Esophagus squamous epithelium (tissue), 5 donors: ENCODE results near the gene SAP30. TPM values are rescaled to one million over a fixed set of nuclear protein-coding genes. Genes with fewer than 3 reads are reported as not detected.
A peak's percentile ranks its signal among the peaks of the same experiment; 100 is the strongest.

Experiments
- DNase-seq: peaks from one replicate; lab custom pipeline; 2025; lab: John Stamatoyannopoulos, UW
- H3K27ac ChIP-seq, 4 donors: fragments of 200-600 bp; sonication (generic); one replicate each; pipeline ENCODE4 v1.5.1; 2016 to 2019; ENCODE audit warnings: mild to moderate bottlenecking in 1 of 4
- H3K27me3 ChIP-seq, 4 donors: fragments of 200-600 bp; sonication (generic); 1 replicate in 3 of 4; 2 replicates in 1 of 4; pipeline versions ENCODE4 v1.5.1 to v1.6.0; 2017 to 2021; ENCODE audit warnings: antibody characterized with exemption in 1 of 4
- H3K36me3 ChIP-seq, 3 donors: fragments of 200-600 bp; sonication (generic); one replicate each; pipeline ENCODE4 v1.5.1; 2016 to 2019
- H3K4me1 ChIP-seq, 3 donors: fragments of 200-600 bp; sonication (generic); one replicate each; pipeline ENCODE4 v1.5.1; 2017 to 2019
- H3K4me3 ChIP-seq, 4 donors: fragments of 200-600 bp; sonication (generic); 1 replicate in 3 of 4; 2 replicates in 1 of 4; pipeline ENCODE4 v1.5.1; 2016 to 2019; ENCODE audit warnings: mild to moderate bottlenecking in 2 of 4, moderate library complexity in 1 of 4
- H3K9me3 ChIP-seq, 3 donors: fragments of 200-600 bp; sonication (generic); one replicate each; pipeline ENCODE4 v1.5.1; 2016 to 2019
- CTCF ChIP-seq, 6 experiments: fragments of 450-650 bp in 4 of 6; fragments of 200-600 bp in 2 of 6; sonication (generic) in 2 of 6; IDR thresholded peaks; one replicate each; pipeline ENCODE4 v1.5.1; 2016 to 2019; ENCODE audit warnings: antibody characterized with exemption in 6 of 6, mild to moderate bottlenecking in 4 of 6, moderate library complexity in 4 of 6
- POLR2A ChIP-seq, 4 donors: fragments of 450-650 bp; IDR thresholded peaks; one replicate each; pipeline ENCODE4 v1.6.1; 2017; ENCODE audit warnings: antibody characterized with exemption in 4 of 4, mild to moderate bottlenecking in 4 of 4, moderate library complexity in 3 of 4
- WGBS, 2 donors: methylation state at CpG; one replicate each; pipeline ENCODE4 v1.1.5; 2018; 5-methylcytosine and 5-hydroxymethylcytosine counted together
- intact Hi-C: fragments of 100-400 bp; cut with DNase I; formaldehyde crosslinking; loops from one replicate; pipeline ENCODE4 v1.15.0; 2022
- total RNA-seq, 4 donors: library from RNA; depleted of rRNA; stranded (reverse); fragments of >200 nt; gene quantifications; one replicate each; pipeline ENCODE4 v1.1.0, GENCODE V29; 2016
- donor health status: DM: yes; HTN: yes; CAD: no.

SAP30 gene
- total RNA-seq, 4 donors from 2014 or later: 10.3 to 18.5 (median 13.2) TPM

- no peaks in the 10 kb centered on the region for H3K9me3 ChIP-seq
- H3K27ac ChIP-seq: peak overlapping the region in 2 of 4 donors; percentile 37 to 96
- DNase-seq: no peak
- TF ChIP-seq POLR2A (IDR thresholded peaks at IDR 0.05) (no peak), CTCF (IDR thresholded peaks at IDR 0.05) (no peak)
- peaks cover 0 to 41% (median 14%) of the 10 kb centered on the region in 3 donors for H3K4me1 ChIP-seq
- H3K4me3 ChIP-seq: peak overlapping the region in 2 of 4 donors; percentile 0 to 83
- no peaks in the 10 kb centered on the region for H3K36me3 ChIP-seq
- intact Hi-C loops: loop anchor here (5.0 kb wide), 1 partner anchor 35 kb away; the partner anchor contains the start of gene HMGB2
- H3K27me3 ChIP-seq: no peaks in the 10 kb centered on the region
Measured at GRCh38 chr4:173367285-173367684, 3.5 kb upstream of the SAP30 start.

- Histone ChIP-seq H3K27me3 (no peaks in the 10 kb centered on the region), H3K4me1 (peaks cover 3 to 47% (median 15%) of the 10 kb centered on the region in 3 donors), H3K36me3 (no peaks in the 10 kb centered on the region), H3K9me3 (no peaks in the 10 kb centered on the region), H3K4me3 (peak overlapping the region in 2 of 4 donors; percentile 0 to 83), H3K27ac (peak overlapping the region in 3 of 4 donors; percentile 19 to 96 (median 37))
- no peak for DNase-seq
- TF ChIP-seq CTCF (IDR thresholded peaks at IDR 0.05): no peak
- no peak for TF ChIP-seq POLR2A (IDR thresholded peaks at IDR 0.05)
- 31% methylated on average over 4 of the region's 4 CpGs for WGBS, 2 donors
- intact Hi-C loops: loop anchor here (5.0 kb wide), 1 partner anchor 36 kb away; the partner anchor contains the start of gene HMGB2
Measured at GRCh38 chr4:173367946-173368345, 2.8 kb upstream of the SAP30 start.

- peaks cover 3 to 67% (median 17%) of the 10 kb centered on the region in 3 donors for H3K4me1 ChIP-seq
- peak overlapping the region; percentile 76 to 89 (median 85) for H3K4me3 ChIP-seq
- intact Hi-C loops: no loop called here
- H3K27me3 ChIP-seq: no peaks in the 10 kb centered on the region
- WGBS, 2 donors: 0% methylated on average over 10 to 11 of the region's 14 CpGs
- peak; percentile 62 for DNase-seq
- TF ChIP-seq POLR2A (IDR thresholded peaks at IDR 0.05) (no peak), CTCF (IDR thresholded peaks at IDR 0.05) (no peak)
- H3K9me3 ChIP-seq: no peaks in the 10 kb centered on the region
- H3K36me3 ChIP-seq: no peaks in the 10 kb centered on the region
- peak overlapping the region; percentile 84 to 97 (median 96) for H3K27ac ChIP-seq
Measured at GRCh38 chr4:173370130-173370476, 651 bp upstream of the SAP30 start.

DNA sequence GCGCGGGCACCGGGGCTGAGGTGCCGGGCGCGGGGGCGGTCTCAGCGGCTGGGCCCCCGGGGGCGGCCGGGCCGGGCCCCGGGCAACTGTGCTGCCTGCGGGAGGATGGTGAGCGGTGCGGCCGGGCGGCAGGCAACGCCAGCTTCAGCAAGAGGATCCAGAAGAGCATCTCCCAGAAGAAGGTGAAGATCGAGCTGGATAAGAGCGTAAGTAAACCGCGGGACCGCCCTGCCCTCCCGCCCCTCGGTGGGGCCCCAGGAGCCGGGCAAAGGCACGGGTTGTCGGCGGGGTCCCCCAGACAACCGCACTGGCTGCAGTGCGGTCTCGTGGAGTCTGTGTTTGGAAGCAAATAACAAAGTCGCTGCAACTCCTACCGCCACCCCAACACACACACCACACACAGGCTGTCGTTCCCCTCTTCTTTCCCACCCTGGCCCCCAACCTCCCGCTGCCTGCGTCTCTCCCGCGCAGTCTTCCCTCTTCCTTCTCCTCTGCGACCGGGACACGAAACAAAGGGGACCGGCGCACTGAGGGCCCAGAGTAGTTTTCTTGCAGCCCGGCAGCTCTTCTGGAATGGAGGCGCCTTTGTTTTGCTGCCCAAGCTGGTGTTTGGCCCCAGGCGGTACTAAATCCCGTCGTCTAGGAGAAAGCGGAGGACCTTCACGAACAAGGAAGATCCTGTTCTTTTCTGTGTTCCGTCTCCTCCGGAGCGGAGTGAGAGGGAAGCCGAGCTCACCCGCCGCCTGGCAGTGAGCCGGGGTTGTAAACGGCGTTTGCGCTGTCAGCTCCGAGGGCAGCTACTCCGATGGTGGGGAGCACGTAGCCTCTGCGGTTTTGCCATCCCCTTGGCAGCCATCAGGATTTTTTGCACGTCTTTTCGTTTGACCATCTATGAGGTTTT is 788 bp downstream of the SAP30 start:
- intact Hi-C loops: no loop called here
- WGBS, 2 donors: 1 to 2% methylated on average over 10 to 31 of the region's 68 CpGs

More for the DNA sequence above, 788 bp downstream of the SAP30 start:
- H3K36me3 ChIP-seq: peaks cover 0 to 6% (median 0%) of the 10 kb centered on the region in 3 donors
- DNase-seq: no peak
- no peaks in the 10 kb centered on the region for H3K27me3 ChIP-seq
- peaks cover 7 to 65% (median 17%) of the 10 kb centered on the region in 3 donors for H3K4me1 ChIP-seq
- peak overlapping the region; percentile 83 to 96 (median 96) for H3K27ac ChIP-seq
- H3K4me3 ChIP-seq: peak overlapping the region; percentile 76 to 89 (median 85)
- TF ChIP-seq POLR2A (IDR thresholded peaks at IDR 0.05) (peak in 1 of 4 donors; percentile 15), CTCF (IDR thresholded peaks at IDR 0.05) (no peak)
- H3K9me3 ChIP-seq: no peaks in the 10 kb centered on the region
